SU-DHL-6 (cell line): Measurements from ENCODE around the gene ZNF593OS.

ENCODE experiments used
- H2AFZ ChIP-seq: fragments of 200-600 bp; sonication (generic); 2 replicates; pipeline ENCODE4 v1.6.1; 2014; ENCODE audit warnings: low read depth, mild to moderate bottlenecking, moderate library complexity, mixed read lengths, antibody characterized with exemption, low read length; ENCODE audit not compliant: severe bottlenecking
- H3F3A ChIP-seq: fragments of 200-600 bp; shearing (Covaris generic); 2 replicates; pipeline ENCODE4 v1.6.0; 2016; ENCODE audit warnings: antibody characterized with exemption, mild to moderate bottlenecking; ENCODE audit not compliant: insufficient read depth
- H3K27ac ChIP-seq: fragments of 200-600 bp; sonication (generic); 2 replicates; pipeline ENCODE4 v1.5.1; 2016; ENCODE audit warnings: low read depth, mild to moderate bottlenecking, low read length, moderate library complexity, mixed read lengths
- H3K27me3 ChIP-seq: fragments of 200-600 bp; sonication (generic), shearing (Covaris generic); 2 replicates; pipeline ENCODE4 v1.6.0; 2014; ENCODE audit warnings: mild to moderate bottlenecking, low read length
- H3K36me3 ChIP-seq: fragments of 200-600 bp; sonication (generic); 2 replicates; pipeline ENCODE4 v1.6.1; 2014; ENCODE audit warnings: mild to moderate bottlenecking, low read length, mixed read lengths
- H3K4me2 ChIP-seq: fragments of 300-600, 200-600 bp; shearing (Covaris generic), sonication (generic); 2 replicates; pipeline ENCODE4 v1.6.0; 2014; ENCODE audit warnings: low read length, low read depth, mild to moderate bottlenecking; ENCODE audit not compliant: poor library complexity, severe bottlenecking
- H3K4me3 ChIP-seq: fragments of 200-600 bp; sonication (generic); 2 replicates; pipeline ENCODE4 v1.5.1; 2014; ENCODE audit warnings: antibody characterized with exemption, low read length, mild to moderate bottlenecking, mixed read lengths; ENCODE audit not compliant: insufficient read depth, poor library complexity, severe bottlenecking
- H3K79me2 ChIP-seq: fragments of 200-600 bp; sonication (generic); 2 replicates; pipeline ENCODE4 v1.6.1; 2014; ENCODE audit warnings: mild to moderate bottlenecking, low read length, moderate library complexity; ENCODE audit not compliant: insufficient read depth
- H3K9ac ChIP-seq: fragments of 200-600 bp; sonication (generic); 2 replicates; pipeline ENCODE4 v1.7.0; 2014; ENCODE audit warnings: mild to moderate bottlenecking, low read length
- H3K9me2 ChIP-seq: fragments of 200-600 bp; sonication (generic); replicated peaks from 2 replicates; pipeline ENCODE4 v1.6.1; 2014; ENCODE audit warnings: low read length; ENCODE audit not compliant: insufficient read depth
- H3K9me3 ChIP-seq: fragments of 200-600 bp; sonication (generic); 2 replicates; pipeline ENCODE4 v1.6.1; 2014; ENCODE audit warnings: low read length, mixed read lengths; ENCODE audit not compliant: insufficient read depth
- H4K20me1 ChIP-seq: fragments of 200-600 bp; sonication (generic); 2 replicates; pipeline ENCODE4 v1.6.1; 2014; ENCODE audit warnings: low read depth, mild to moderate bottlenecking, antibody characterized with exemption, low read length, moderate library complexity, mixed read lengths
- CTCF ChIP-seq: fragments of 200-600 bp; sonication (generic); IDR thresholded peaks from one replicate; pipeline ENCODE4 v1.5.1; 2017; ENCODE audit warnings: antibody characterized with exemption, mild to moderate bottlenecking, low read length, moderate library complexity; ENCODE audit not compliant: insufficient read depth, poor library complexity, severe bottlenecking
- EZH2phosphoT487 ChIP-seq: fragments of 200-600 bp; sonication (generic), shearing (Covaris generic); conservative IDR thresholded peaks from 2 replicates; pipeline ENCODE4 v1.6.1; 2018; ENCODE audit warnings: mild to moderate bottlenecking, antibody characterized with exemption, low read length, moderate library complexity, mixed read lengths

Gene ZNF593OS

GRCh38 chr1:26200413-26200812 lies 28.8 kb upstream of the ZNF593OS start:
- H3K9me3 ChIP-seq = no peaks in the 10 kb centered on the region
- no peaks in the 10 kb centered on the region for H4K20me1 ChIP-seq
- H2AFZ ChIP-seq = no peak overlapping the region
- H3K79me2 ChIP-seq = no peaks in the 10 kb centered on the region
- no peaks in the 10 kb centered on the region for H3K9me2 ChIP-seq
- no peaks in the 10 kb centered on the region for H3F3A ChIP-seq
- no peak overlapping the region for H3K27ac ChIP-seq
- H3K27me3 ChIP-seq = no peaks in the 10 kb centered on the region
- H3K4me2 ChIP-seq = no peak overlapping the region
- no peak for TF ChIP-seq EZH2phosphoT487
- TF ChIP-seq CTCF = no peak
- H3K4me3 ChIP-seq = no peak overlapping the region
- no peak overlapping the region for H3K9ac ChIP-seq
- no peaks in the 10 kb centered on the region for H3K36me3 ChIP-seq

GRCh38 chr1:26197813-26198212 lies 26.2 kb upstream of the ZNF593OS start:
- Histone ChIP-seq H4K20me1 (no peaks in the 10 kb centered on the region), H3K36me3 (no peaks in the 10 kb centered on the region), H3K27ac (no peak overlapping the region), H3K4me3 (no peak overlapping the region), H3K79me2 (no peaks in the 10 kb centered on the region), H3K9me3 (no peaks in the 10 kb centered on the region), H3K9me2 (no peaks in the 10 kb centered on the region), H3K27me3 (no peaks in the 10 kb centered on the region), H3K9ac (no peak overlapping the region), H3F3A (no peaks in the 10 kb centered on the region), H3K4me2 (no peak overlapping the region), H2AFZ (no peak overlapping the region)
- no peak for TF ChIP-seq CTCF
- TF ChIP-seq EZH2phosphoT487 = no peak

GRCh38 chr1:26197301-26197700 lies 25.7 kb upstream of the ZNF593OS start:
- no peak for TF ChIP-seq EZH2phosphoT487
- TF ChIP-seq CTCF = no peak
- H3K27me3 ChIP-seq = no peaks in the 10 kb centered on the region

More at GRCh38 chr1:26197301-26197700, 25.7 kb upstream of the ZNF593OS start:
- no peak overlapping the region for H3K9ac ChIP-seq
- H3F3A ChIP-seq = no peaks in the 10 kb centered on the region
- H3K27ac ChIP-seq = no peak overlapping the region
- H3K4me3 ChIP-seq = no peak overlapping the region
- H3K9me3 ChIP-seq = no peaks in the 10 kb centered on the region
- H3K79me2 ChIP-seq = no peaks in the 10 kb centered on the region
- H3K36me3 ChIP-seq = no peaks in the 10 kb centered on the region
- H3K4me2 ChIP-seq = no peak overlapping the region
- no peak overlapping the region for H2AFZ ChIP-seq
- H3K9me2 ChIP-seq = no peaks in the 10 kb centered on the region
- no peaks in the 10 kb centered on the region for H4K20me1 ChIP-seq
